Gastroesophageal sphincter (tissue), 3 donors: ENCODE results near the gene MN1.

Source experiments
- CTCF ChIP-seq, 4 experiments: fragments of 200-600 bp in 2 of 4; fragments of 450-650 bp in 2 of 4; sonication (generic) in 1 of 4; IDR thresholded peaks; one replicate each; pipeline ENCODE4 v1.5.1; 2017 to 2019; ENCODE audit warnings: antibody characterized with exemption in 4 of 4, mild to moderate bottlenecking in 2 of 4, moderate library complexity in 2 of 4
- EP300 ChIP-seq: sonication (generic); formaldehyde crosslinking; IDR thresholded peaks from one replicate; pipeline ENCODE4 v1.6.1; 2017; ENCODE audit warnings: antibody characterized with exemption, mild to moderate bottlenecking

DNA sequence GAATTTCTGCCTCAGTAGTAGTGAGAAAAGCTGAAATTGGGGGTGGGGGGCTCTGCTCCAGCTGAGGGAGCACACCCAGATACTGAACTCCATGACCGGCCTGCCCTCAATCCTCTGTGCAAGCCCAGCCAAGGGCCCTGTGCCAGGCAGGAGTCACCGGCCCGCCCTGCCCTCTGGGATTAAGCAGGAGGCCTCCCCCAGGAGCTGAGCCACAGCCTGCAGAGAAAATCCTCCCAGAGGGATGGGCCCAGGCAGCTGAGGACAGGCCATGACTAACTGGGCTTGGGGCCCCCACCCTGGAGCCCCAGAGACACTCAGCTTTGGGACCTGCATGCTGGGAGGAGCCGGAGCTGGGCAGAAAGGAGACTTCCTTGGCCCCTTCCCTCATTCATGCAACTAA, 48.8 kb downstream of the MN1 start:
- TF ChIP-seq EP300 (no peak), CTCF (IDR thresholded peaks at IDR 0.05) (no peak)
